HL-60/S4 treated with retinoic acid at 250 ng/mL for 4 days and 3 days (cell line): ENCODE data around the gene FAM200A.
"Not testable (repeated sequence)": the region's sequence is repeated elsewhere in the genome, so short reads cannot be mapped to it uniquely, and the experiment has no call there.

ENCODE experiments used
- in situ Hi-C: fragments of 300-500 bp; cut with MboI; formaldehyde crosslinking; loops from 2 replicates; pipeline ENCODE4 v1.7.0; 2022; ENCODE audit warnings: low sequenced_read_pairs

Gene FAM200A

GRCh38 chr7:99551767-99552463, at the start of gene FAM200A:
FAM200A (minus strand) TSS chr7:99552114; CDS start chr7:99548407, 3,707 bp downstream.
- in situ Hi-C loops: no loop called here

DNA sequence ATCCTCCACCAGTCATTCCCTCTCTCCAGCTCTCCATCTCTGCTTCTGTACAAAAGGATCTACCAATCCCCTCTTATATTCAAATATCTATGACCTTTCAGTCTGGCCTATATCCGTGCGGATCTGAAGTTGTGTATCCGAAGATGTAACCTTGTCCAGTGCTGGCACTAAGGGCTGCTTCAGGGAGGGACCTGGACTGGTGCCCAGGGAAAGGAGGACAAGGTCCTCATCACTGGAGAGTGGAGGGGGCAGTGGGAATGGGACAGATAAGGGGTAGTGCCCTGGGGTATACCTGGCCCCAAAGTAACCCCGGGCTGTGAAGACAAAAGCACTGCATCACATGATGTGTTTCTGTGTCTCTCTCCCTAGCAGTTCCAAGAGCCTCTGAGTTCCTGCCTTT, 47.9 kb upstream of the FAM200A start:
- in situ Hi-C loops: no loop called here

- in situ Hi-C loops: no loop called here
Measured at GRCh38 chr7:99597762-99598501, 46.0 kb upstream of the FAM200A start, which contains the start of gene TMEM225B. TMEM225B (plus strand) TSS chr7:99598267; CDS start chr7:99604389, 6,122 bp downstream.

GRCh38 chr7:99596408-99596955, 44.6 kb upstream of the FAM200A start:
- in situ Hi-C loops: no loop called here

DNA sequence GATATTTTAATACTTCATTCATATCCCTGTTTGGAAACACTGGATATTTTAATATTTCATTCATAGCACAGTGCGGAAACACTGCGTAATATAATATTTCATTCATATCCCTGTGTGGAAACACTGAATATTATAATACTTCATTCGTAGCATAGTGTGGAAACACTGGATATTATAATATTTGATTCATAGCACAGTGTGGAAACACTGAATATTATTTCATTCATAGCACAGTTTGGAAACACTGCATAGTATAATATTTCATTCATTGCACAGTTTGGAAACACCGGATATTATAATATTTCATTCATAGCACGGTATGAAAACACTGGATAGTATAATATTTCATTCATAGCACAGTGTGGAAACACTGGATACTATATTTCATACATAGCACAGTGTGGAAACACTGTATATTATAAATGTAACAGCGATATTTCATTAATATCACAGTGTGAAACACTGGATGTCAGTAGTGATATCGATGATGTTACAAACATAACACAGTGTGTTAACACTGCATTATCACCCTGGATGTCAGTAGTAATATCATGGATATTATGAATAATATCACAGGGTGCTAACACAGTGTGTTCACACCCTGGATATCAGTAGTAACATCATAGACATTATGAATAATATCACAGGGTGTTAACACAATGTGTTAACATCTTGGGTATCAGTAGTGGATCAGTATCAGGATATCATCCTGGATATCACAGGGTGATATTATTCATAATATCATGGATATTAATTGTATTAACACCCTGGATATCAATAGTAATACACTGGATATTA, 43.2 kb upstream of the FAM200A start:
- in situ Hi-C loops: no loop called here

DNA sequence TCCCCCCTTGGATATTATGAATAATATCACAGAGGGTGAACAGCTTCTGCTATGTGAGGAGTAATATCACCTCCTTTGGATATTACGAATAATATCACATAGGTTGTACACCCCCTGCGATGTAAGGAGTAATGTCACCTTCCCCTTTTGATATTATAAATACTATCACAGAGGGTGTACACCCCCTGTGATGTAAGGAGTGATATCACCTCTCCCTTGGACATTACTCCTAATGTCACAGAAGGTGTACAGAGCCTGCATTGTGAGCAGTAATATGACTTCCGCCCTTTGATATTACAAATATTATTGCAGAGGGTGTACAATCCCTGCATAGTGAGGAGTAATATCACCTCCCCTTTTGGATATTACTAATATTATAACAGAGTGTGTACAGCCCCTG, 37.0 kb upstream of the FAM200A start:
- in situ Hi-C loops: no loop called here

- in situ Hi-C loops: not testable (repeated sequence)
Measured at GRCh38 chr7:99580778-99581332, 28.9 kb upstream of the FAM200A start.

DNA sequence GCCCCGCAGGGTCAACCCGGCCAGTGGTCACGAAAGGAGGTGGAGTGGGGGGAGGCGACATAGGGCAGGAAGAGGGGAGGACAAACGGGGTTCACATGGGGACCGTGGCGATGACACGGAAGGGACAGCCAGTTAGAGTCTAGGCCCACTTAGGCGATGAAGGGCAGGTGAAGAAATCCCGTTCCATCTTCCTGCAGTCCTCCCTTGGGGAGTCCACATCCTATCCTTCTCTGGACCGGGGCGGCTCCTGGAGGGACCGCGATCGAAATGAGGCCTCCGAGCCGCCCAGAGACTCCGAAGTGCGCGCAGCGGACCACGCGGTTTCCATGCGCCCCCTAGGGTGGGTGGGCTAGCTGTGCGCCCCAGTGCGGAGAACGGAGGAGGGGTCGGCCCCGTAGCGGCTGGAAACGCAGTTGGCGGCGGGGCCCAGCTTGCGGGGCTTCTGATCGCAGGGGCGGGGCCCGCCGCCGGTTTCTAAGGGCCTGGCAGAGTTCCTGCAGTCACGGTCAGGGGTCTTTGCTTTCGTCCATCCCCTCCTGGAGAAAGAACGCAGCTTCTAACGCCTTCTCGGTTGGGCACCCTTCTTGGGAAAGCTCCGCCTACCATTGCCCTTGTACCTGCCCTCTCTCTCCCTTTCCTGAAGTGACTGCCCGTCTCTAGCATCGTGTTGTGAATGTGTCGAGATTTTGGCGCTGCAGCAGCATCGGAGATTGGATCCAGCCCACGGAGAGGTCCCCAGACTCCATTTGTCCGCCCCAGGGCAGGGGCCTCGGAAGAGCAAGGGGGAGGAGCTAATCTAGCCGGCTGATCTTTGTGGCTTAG, 28.3 kb upstream of the FAM200A start:
- in situ Hi-C loops: no loop called here

- in situ Hi-C loops: no loop called here
Measured at GRCh38 chr7:99579281-99579955, 27.5 kb upstream of the FAM200A start.

- in situ Hi-C loops: no loop called here
Measured at GRCh38 chr7:99576251-99576650, 24.3 kb upstream of the FAM200A start.

DNA sequence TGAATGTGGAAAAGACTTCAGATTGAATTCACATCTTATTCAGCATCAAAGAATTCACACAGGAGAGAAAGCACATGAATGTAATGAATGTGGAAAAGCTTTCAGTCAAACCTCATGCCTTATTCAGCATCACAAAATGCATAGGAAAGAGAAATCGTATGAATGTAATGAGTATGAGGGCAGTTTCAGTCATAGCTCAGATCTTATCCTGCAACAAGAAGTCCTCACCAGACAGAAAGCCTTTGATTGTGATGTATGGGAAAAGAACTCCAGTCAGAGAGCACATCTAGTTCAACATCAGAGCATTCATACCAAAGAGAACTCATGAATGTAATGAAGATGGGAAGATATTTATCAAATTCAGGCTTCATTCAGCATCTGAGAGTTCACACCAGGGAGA, 21.3 kb upstream of the FAM200A start:
- in situ Hi-C loops: no loop called here

GRCh38 chr7:99571768-99572167, 19.9 kb upstream of the FAM200A start:
- in situ Hi-C loops: no loop called here

- in situ Hi-C loops: not testable (repeated sequence)
Measured at GRCh38 chr7:99568770-99569169, 16.9 kb upstream of the FAM200A start.

GRCh38 chr7:99563650-99564049, 11.7 kb upstream of the FAM200A start:
- in situ Hi-C loops: no loop called here

DNA sequence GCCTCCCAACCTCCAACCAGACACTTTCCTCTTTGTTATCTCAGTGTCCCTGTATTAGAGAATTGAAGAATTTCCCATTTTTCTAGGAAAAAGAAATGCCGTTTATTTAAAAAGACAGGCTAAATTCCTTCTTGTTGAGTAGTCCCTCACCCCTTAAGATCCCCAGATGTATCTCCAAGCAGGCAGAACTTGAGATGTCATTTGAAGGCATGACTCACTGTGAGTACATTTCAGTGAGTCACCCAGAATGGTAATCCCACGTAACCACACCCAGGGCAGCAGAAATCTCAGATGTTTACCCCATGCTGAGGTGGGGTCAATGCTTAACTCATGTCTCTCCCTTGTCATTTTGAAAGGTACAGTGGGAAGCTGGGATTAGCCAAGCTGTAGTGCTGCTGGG, 10.9 kb upstream of the FAM200A start:
- in situ Hi-C loops: no loop called here

GRCh38 chr7:99562114-99562784, 10.3 kb upstream of the FAM200A start:
- in situ Hi-C loops: no loop called here

DNA sequence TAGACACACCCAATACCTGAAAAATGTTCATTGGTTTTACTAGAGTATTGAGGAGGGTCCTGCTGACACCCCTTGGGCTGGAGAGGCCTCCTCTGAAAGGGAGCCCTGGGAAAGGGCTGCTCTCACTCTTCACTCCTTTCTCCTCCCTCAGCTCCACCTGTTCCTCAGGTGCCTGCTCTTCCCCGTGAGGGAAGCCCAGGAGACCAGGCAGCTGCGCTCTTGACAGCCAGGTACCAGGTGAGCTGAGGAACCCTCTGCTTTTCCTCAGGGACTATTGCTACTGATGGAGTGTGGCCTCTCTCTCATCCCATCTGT, 9.8 kb upstream of the FAM200A start:
- in situ Hi-C loops: no loop called here

DNA sequence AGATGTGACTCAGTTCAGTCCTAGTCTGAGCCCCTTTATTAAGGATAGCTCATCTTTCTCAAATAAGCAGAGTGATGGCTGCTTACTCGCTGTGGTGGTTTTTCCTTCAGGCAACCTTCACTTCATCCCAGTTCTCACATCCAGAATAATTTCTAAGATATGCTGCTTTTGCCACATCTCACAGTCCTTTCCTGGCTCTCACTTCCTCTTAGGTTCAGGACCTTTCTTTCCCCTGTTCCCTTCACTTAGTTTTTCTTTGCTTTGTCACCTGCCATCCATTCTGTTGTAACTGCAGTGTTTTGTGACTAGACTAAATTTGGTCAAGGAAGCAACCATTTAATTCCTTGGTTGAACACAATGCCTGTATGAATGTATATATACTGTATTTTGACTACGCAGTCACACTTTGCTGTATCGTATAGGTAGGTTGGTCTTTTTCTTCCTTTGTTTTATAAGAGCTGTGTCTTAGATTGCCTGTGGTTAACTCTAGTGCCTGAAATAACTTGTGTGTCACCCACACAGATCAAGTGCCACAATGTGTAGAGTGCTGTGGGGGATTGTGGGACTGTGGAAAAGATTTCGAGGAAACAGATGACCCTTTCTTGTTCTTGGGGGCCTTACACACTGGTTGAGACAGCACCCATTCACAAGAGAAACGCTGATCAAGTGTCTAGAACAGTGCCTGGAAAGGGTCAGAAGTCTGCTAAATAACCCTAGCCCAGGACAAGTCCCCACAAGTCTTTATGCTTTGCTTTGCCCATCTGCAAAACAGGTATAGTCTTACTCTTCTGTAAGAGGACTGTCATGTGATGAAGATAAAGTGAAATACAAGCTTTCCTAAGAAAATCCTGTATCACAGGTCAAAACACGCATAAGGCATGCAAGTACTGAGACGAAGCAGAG, 9.2 kb upstream of the FAM200A start:
- in situ Hi-C loops: no loop called here
